ENCODE data around the gene OR13C5.
"Not testable (repeated sequence)": the region's sequence is repeated elsewhere in the genome, so short reads cannot be mapped to it uniquely, and the experiment has no call there.

Gene OR13C5

GRCh38 chr9:104599313-104599712 is at the start of gene OR13C5:
Gene OR13C5 (minus strand): TSS chr9:104599413. CDS start chr9:104599413, 0 bp downstream.
- not testable (repeated sequence) for DNase-seq (ENCODE audit: low spot score)

DNA sequence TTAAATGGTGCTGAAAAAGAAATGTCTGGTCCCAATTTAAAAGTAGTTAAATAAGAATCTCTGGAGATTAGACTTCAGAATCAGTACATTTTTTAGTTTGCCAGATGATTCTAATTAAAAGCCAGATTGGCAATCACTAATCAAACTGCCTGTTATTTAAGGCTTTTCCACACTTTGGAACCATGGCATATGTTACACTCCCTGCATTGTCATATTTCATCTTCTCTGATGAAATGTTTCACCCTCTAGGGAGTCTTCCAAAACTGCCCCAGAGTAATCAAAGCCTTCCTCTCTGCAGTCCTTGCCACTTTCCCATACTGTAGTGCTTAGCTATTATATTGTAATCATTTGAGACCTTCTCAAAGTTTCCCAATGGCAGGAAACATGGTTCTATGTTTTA is 36.2 kb upstream of the OR13C5 start:
- DNase-seq (ENCODE audit: low spot score) = no peak

- DNase-seq (ENCODE audit: low spot score) = no peak
Measured at GRCh38 chr9:104633976-104634520, 34.8 kb upstream of the OR13C5 start.

GRCh38 chr9:104625964-104626363 is 26.8 kb upstream of the OR13C5 start:
- DNase-seq (ENCODE audit: low spot score) = not testable (repeated sequence)

DNA sequence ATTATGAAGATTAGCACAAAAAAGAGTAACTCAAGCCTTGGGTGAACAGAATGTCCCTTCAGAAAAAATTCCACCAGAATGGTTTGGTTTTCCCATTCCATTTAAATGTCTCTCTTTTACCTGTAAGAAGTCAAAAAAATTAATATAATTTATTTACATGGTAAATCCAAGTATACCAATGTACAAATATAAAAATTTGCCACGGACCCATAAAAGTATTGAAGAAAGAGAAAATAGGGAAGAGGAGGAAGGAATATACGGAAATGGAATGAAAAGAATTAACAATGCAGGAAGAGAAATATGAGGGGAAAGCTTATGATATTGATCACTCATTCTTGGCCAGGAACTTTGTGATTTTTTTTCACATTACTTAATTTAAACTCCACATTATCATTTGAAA is 18.9 kb upstream of the OR13C5 start, which contains the start of gene OR13C9:
TSS of gene OR13C9 (minus strand) at position 101 of the 400 bp plus-strand sequence. CDS start at position 101, 0 bp downstream.
- DNase-seq (ENCODE audit: low spot score) = no peak

DNA sequence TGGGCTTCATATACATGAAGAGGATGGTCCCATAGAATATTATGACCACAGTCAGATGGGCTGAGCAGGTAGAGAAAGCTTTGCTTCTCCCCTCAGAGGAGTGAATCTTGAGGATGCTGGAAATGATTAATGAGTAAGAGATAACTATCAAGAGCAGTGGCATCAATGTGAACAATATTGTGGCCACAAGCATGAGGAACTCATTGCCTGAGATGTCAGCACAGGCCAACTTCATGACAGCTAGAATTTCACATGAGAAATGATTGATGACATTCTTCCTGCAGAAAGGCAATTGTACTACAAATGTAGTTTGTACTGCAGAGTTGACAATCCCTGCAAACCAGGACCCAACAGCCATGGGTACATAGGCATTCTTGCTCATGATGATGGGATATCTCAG is 18.2 kb upstream of the OR13C5 start:
- no peak for DNase-seq (ENCODE audit: low spot score)

- DNase-seq (ENCODE audit: low spot score) = no peak
Measured at GRCh38 chr9:104611213-104611612, 12.0 kb upstream of the OR13C5 start.

DNA sequence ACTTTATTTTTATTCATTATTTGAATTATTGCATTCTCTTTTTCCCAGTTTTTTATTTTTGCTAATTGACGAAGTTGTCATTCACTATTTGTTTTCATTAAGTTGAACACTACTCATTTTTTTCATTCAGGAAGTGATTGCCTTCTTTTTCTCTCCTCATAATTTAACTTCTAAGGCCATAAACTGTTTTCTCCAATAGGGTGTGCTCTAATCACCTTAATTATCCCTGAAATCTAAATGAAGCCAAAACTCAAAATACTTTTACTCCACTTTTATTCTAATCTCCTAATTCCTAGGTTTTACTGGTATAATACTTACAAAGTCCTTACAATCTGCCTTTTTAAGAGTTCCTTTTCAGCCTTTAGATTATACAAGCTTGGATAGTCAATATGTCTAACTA is 9.1 kb upstream of the OR13C5 start:
- peak; percentile 2 for DNase-seq (ENCODE audit: low spot score)

GRCh38 chr9:104606152-104606551 is 6.9 kb upstream of the OR13C5 start:
- DNase-seq (ENCODE audit: low spot score) = no peak

DNA sequence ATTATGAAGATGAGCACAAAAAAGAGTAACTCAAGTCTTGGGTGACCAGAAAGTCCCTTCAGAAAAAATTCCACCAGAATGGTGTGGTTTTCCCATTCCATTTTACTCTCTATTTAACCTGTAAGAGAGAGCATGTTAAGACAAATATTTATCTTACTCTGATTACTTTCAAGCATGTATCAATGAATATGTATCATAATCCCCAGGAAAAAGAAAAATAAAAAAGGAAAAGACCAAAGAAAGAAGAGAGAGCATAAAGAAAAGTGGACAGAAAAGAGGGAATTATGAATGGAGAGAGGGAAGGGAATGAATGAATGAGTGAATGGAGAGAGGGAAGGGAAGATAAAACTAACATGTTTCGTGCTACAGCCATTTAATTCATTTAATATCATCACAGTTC is 6.3 kb upstream of the OR13C5 start, which contains the start of gene OR13C2:
TSS of gene OR13C2 (minus strand) at position 101 of the 400 bp plus-strand sequence. CDS start at position 101, 0 bp downstream.
- not testable (repeated sequence) for DNase-seq (ENCODE audit: low spot score)

- DNase-seq (ENCODE audit: low spot score) = no peak
Measured at GRCh38 chr9:104604801-104605200, 5.6 kb upstream of the OR13C5 start.

- DNase-seq (ENCODE audit: low spot score) = not testable (repeated sequence)
Measured at GRCh38 chr9:104598749-104599148, 464 bp downstream of the OR13C5 start.

GRCh38 chr9:104589626-104590025 is 9.6 kb downstream of the OR13C5 start:
- DNase-seq (ENCODE audit: low spot score) = no peak

- DNase-seq (ENCODE audit: low spot score) = no peak
Measured at GRCh38 chr9:104586496-104587180, 12.6 kb downstream of the OR13C5 start.

DNA sequence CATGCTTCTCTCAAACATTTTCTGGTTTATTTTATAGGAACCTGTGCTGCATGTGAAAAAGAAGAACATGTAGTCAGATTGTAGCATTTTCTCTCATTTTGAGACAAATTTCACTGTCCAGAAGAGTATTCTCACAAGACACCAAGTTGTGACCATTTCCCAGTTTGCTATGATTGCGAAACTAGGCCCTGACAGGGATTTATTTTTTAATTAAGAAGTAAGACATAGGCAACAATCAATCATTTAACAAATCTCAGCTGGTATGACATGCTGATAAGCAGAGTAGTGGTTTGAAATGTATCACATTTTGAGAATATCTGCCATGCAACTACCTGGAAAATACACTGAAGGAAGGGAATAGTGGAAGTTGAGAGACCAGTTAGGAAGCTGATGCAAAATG is 18.7 kb downstream of the OR13C5 start:
- no peak for DNase-seq (ENCODE audit: low spot score)

GRCh38 chr9:104577263-104577662 is 21.9 kb downstream of the OR13C5 start:
- no peak for DNase-seq (ENCODE audit: low spot score)

GRCh38 chr9:104575456-104575855 is 23.8 kb downstream of the OR13C5 start:
- DNase-seq (ENCODE audit: low spot score) = no peak

DNA sequence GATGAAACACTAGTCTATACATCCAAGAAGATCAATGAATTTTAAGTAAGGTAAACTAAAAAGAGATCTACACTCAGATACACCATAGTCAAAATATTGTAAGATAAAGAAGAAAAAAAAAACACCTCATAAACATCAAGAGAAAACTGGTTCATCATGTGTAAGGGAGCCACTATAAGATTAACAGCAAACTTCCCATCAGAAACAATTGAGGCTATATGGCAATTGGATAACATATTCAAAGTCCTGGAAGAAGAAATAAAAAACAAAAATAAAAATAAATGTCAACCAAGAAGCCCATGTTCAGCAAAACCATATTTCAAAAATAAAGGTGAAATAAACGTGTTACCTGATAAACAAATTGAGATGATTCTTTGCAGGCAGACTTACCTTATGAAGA is 26.6 kb downstream of the OR13C5 start:
- no peak for DNase-seq (ENCODE audit: low spot score)

- DNase-seq (ENCODE audit: low spot score) = no peak
Measured at GRCh38 chr9:104568868-104569267, 30.3 kb downstream of the OR13C5 start, which contains the start of gene OR13C8. Gene OR13C8 (plus strand): TSS chr9:104569168. CDS start chr9:104569168, 0 bp downstream.

- DNase-seq (ENCODE audit: low spot score) = no peak
Measured at GRCh38 chr9:104564358-104564757, 34.9 kb downstream of the OR13C5 start.

DNA sequence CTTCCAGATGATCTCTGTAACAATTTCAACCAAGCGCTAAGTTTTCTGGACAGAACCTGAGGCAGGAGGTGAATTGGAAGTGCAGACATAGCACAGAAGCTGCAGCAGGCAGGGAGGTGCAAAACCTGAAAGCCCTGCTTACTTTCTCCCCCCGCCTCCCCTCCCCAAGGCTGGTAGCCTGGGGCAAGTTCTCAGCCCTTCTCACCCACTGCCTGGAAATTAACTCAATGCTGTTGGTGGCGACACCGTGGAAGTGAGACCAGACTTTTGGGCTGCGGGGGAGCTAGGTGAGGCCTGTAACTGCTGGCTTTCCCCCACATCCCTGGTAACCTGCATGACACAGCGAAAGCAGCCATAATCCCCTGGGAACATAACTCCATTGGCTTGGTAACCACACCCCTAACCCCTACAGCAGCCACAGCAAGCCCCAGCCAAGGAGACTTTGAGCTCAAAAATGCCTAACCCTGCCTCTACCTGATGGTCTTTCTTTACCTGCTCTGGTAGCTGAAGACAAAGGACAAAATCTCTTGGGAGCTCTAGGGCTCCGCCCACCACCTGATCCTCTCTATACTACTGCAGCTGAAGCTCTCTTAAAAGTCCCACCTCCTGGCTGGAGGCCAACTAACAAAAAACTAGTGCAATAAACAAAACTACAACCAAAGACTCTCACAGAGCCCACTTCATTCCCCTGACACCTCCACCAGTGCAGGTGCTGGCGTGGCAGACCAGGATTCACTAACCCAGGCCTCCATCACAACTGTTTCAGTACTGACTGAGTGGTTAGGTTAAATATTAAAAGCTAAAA is 42.2 kb downstream of the OR13C5 start:
- no peak for DNase-seq (ENCODE audit: low spot score)

DNA sequence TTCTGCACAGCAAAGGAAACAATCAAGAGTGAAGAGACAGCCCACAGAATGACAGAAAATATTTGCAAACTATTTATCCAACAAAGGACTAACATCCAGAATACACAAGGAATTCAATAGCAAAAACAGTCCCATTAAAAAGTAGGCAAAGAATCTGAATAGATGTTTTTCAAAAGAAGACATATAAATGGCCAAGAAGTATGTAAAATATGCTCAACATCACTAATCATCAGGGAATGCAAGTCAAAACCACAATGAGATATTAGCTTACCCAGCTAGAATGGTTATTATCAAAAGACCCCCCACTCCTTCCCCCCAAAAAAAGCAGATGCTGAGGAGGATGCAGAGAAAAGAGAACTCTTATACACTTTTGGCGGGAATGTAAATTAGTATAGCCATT is 43.7 kb downstream of the OR13C5 start:
- DNase-seq (ENCODE audit: low spot score) = no peak

DNA sequence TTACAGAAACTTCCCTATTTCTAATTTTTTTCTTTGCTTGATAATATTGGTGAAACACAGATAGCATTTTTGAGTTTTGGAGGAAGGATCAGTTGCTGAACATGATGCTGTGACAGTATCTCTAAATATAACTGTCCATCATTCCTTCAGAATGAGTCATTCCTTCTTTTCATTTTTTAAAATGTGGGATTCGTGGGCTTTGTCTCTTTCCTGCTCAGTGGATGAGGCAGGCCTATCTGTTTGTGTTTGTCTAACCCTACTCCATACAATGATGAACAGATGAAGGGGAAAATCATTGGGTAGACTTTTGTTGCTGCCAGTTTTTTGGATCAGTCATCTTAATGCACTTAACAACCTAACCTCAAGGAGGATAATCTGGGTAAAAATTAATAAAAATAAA is 46.0 kb downstream of the OR13C5 start:
- no peak for DNase-seq (ENCODE audit: low spot score)

Data from SW480 (cell line).